GM18502 (cell line): ENCODE results near the gene CFAP99.
A peak's percentile ranks its signal among the peaks of the same experiment; 100 is the strongest.
"Not testable (repeated sequence)": the region's sequence is repeated elsewhere in the genome, so short reads cannot be mapped to it uniquely, and the experiment has no call there.

Source experiments
- ATAC-seq: cut with Tn5 transposase; IDR thresholded peaks from one replicate; pipeline ENCODE4 v1.9.1; 2021; ENCODE audit warnings: mild to moderate bottlenecking; ENCODE audit not compliant: unreplicated experiment, poor library complexity

CFAP99 gene

DNA sequence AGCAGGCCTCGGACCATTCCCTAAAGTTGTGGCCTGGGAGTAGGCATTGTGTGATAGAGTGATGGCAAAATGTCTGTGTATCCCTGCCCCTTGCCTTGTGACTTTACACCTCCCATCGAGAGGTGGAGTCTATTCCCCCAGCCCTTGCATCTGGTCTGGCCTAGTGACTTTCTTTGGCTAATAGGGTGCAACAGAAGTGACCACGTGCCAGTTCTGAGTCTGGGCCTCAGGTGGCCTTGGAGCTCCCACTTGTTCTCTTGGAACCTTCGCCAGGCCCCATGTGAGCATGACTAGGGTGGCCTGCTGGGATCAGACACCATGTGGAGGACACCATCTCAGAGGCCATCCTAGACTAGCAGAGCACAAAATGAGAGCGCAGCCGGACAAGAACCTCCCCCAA, 46.3 kb downstream of the CFAP99 start:
- ATAC-seq: no peak

GRCh38 chr4:2465544-2465943, 46.8 kb downstream of the CFAP99 start:
- not testable (repeated sequence) for ATAC-seq

DNA sequence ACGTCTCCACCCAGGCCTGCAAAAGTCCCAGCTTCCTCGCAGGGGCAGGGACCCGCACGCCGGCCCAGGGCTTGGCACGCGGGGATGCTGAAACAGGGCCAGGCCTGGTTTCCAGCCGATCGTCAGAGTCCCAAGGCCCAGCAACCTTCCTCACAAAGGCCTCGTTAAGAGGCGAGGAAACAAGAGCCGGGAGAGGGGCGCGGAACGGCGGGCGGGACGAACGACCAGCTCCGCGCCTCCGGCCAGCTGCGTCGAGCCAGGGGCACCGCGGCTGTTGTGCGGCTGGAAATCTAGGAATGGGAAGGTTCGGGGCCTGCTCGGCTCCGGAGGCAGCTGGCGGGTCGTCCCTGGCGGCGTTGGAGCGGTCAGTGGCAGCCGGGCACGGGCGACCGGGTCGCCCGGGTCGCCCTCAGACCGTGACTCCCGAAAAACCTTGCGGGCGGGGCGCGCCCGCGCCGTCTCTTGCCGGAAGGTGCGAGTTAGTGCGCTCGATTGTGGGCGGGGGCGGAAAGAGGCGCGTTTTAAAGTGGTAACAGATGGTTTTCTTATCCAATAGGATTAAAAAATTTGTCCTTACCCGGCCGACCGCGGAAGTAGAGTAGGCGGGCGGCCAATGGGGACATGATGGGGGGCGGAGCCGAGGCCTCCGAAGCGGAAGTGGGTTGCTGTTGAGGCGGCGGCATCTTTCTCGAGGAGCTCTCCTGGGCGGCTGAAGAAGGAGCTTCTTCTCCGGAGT, 49.9 kb downstream of the CFAP99 start, which contains the start of gene RNF4:
RNF4 (plus strand) TSS at position 651 of the 736 bp plus-strand sequence. CDS start 21,388 bp downstream, outside the sequence.
- peak; percentile 82 for ATAC-seq

DNA sequence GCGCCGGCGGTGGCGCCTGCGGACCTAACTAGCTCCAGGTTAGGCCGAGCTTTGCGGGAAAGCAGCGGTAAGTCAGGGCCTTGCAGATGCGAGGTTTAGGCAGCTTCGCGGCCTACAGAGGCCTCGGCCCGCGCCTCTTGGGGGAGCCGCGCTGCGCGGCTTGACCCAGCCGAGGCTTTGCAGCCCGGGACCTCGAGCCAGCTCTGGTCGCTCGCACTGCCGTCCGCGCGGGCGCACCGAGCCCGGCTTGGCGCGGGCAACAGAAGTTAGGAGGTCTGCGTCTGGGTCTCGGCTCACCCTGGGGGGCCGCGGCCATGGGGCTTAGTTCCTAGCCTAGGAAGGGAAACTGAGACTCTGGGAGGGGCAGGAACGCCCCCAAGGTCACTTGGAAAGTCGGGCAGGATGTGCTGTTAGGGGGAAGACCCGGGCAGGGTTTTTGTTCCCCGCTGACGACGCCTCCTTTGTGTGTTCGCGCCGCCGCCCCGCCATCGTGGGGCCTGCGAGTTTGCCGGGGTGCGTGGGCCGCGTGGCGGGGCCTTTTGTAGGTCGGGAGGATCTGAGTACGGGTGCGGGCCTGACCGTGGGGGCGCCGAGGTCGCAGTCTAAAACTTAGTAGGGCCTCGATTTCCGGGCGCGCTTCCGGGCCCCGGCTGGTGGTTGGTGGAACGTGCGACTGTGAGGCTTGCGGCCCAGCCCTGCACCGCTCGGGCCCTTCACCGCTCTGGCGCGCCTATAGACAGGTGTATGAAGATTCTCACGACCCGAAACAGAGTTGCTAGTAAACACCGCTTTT, 50.6 kb downstream of the CFAP99 start:
- peak; percentile 49 for ATAC-seq

DNA sequence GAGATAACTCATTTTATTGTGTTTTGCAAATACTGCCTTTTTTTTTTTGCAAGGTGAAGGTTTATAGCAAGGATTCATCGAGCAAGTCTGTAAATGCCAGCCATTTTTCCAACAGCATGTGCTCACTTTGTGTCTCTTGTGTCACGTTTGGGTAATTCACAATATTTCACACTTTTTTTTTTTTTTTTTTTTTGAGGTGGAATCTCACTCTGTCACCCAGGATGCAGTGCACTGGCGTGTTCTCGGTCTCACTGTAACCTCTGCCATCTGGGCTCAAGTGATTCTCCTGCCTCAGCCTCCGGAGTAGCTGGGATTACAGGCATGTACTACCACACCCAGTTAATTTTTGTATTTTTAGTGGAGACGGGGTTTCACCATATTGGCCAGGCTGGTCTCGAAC, 52.0 kb downstream of the CFAP99 start:
- no peak for ATAC-seq

GRCh38 chr4:2472187-2472586, 53.4 kb downstream of the CFAP99 start:
- no peak for ATAC-seq

GRCh38 chr4:2478229-2478628, 59.5 kb downstream of the CFAP99 start:
- ATAC-seq: no peak

DNA sequence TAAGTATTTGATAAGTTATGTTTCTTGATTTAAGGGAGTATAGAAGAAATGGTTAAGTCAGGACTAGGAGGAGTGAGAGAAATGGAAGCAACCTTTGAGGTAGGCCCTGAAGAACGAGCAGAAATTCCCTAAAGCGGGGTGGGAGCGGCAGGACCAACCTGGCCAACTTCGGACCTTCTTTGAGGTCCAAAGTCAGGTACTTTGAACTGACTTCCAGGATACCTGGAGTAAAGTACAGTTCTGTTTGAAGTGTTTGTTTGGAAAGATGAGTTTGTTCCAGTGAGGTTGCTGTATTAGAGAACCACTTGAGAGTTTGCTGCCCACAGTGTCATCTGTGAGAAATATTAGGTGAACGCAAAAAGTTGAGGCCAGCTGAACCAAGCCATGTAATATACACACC, 61.9 kb downstream of the CFAP99 start:
- no peak for ATAC-seq

DNA sequence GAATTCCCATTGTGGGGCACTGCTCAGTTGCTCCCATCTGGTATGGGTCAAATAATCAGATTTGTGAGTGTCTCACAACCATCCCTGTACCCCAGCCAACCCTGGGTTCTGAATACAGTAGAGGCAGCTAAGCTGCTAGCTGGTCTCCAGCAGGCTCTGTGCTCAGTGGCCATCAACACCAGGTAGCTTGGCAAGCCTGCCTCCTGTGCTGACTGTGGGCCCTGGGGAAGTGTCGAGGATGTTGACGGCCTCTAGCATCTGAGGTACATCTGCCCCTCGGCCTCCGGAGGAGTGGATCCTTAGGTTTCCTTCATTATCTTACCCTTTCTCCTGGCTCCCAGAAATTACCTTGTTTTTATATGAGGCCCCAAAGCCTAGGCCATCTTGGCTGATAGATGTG, 63.4 kb downstream of the CFAP99 start:
- no peak for ATAC-seq

DNA sequence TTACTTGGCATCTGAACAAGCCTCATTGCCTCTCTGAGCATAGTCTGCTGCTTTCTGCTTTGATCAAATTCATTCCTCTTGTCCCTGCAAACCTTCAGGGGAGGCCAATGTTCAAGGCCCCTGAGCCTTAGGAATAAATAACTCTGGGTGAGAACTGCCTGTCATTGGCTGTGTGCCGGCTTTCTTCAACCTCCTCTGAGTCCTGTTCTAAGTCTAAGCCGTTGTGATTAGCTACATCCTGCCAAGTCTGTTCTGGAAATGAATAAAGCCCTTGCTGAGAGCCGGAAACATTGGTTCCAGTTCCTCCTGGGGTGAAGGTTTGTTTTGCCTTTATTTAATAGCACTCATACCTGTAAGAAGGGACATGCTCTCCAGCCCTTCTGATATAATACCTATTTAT, 63.9 kb downstream of the CFAP99 start:
- peak; percentile 47 for ATAC-seq

GRCh38 chr4:2483237-2483636, 64.5 kb downstream of the CFAP99 start:
- no peak for ATAC-seq

- ATAC-seq: no peak
Measured at GRCh38 chr4:2484185-2484584, 65.4 kb downstream of the CFAP99 start.

DNA sequence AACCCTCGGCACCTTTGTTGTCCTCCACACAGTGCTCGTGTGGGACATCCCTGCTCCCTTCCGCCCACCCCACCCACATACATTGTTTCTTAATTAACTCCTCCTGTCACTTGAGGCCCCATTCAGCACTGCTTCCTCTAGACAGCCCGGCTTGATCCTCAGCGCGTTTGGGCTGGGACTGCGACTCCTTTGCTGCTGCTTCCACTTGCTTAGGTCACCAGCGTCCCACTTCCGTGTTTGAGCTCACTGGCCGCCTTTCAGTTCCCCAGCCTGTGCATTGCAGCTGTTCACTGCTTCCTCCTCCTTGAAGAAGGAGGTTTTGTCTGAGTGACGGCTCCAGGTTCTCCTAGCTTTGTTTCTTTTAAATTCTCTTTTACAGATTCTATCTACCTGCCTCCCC, 66.2 kb downstream of the CFAP99 start:
- ATAC-seq: peak; percentile 79

DNA sequence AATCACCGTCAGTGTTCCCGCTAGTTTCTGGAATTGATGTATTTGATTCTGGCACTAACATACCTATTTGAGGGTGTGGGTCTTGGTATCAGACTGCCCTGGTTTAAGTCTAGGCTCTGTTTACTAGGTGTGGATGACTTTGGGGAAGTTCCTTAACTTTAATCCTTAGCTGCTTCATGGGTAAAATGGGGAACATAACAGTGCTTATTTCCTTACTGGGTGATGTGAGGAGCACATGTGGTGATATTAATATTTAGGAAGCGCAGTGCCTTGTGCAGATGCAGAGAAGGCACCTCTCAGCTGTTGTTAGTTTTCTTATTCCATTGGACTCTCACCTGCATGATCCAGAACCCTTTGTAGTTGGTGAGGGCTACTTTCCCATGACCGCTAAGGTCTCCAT, 67.2 kb downstream of the CFAP99 start:
- no peak for ATAC-seq

DNA sequence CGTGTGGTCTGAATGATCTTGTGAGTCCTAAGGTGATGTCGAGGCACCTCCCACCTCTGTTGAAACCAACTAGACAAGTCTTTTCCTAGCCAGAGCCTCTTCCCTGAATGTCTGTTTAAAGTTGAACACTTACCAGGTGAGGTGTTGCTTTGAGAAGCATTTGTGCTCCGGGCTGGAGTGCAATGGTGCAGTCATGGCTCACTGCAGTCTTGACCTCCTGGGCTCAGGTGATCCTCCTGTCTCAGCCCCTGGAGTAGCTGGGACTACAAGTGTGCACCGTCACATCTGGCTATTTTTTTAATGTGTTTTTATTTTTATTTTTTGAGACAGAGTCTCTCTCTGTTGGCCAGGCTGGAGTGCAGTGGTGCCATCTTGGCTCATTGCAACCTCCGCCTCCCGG, 68.2 kb downstream of the CFAP99 start:
- ATAC-seq: no peak

DNA sequence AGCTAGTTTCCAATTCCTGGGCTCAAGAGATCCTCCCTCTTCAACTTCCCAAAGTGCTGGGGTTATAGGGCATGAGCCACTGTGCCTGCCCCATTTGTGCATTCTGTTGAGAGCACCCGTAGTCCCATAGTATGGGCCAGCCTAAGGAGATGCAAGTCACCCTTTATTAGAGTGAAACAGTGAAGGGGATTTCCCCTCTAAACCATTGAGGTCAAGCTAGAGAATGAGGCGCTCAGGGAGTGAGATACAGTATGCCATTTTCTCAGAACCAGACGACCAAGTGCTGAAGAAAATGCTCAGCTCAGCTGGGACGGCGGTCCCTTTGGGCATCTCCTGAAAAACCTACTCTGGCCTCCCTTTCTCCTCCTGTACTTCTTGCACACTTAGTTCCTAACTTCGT, 68.9 kb downstream of the CFAP99 start:
- ATAC-seq: peak; percentile 60

DNA sequence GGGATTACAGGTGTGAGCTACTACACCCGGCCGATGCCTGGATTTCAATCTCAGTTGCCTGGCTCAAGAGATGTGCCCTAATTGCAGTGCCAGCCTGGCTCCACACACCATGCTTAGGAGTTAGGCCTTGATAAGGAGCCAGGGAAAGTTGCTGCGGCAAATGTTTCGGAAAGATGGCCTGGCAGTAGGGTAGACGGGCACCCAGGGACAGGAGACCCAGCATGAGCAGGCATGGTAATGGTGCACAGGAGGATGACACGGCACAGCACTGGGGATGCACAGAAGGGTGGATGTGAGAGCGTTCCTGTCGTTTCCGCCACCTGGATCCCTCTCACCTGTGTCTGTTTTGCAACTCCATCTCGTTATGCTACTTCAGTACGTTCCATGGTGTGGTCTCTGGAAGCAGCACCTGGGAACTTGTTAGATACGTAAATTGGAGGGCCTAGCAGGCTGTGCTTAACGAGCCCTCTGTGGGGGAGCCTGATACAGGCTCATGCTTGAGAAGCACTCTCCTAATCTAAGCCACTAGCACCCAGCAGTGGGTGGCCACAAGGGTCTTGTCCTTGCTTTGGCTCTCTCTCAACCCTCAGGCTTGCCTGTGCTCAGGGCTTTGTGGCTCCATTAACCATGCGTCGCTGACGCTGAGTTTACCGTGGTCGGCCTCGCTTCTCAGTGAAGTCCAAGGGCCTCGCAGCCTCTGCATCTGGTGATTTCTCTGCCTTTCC, 70.5 kb downstream of the CFAP99 start:
- ATAC-seq: no peak

DNA sequence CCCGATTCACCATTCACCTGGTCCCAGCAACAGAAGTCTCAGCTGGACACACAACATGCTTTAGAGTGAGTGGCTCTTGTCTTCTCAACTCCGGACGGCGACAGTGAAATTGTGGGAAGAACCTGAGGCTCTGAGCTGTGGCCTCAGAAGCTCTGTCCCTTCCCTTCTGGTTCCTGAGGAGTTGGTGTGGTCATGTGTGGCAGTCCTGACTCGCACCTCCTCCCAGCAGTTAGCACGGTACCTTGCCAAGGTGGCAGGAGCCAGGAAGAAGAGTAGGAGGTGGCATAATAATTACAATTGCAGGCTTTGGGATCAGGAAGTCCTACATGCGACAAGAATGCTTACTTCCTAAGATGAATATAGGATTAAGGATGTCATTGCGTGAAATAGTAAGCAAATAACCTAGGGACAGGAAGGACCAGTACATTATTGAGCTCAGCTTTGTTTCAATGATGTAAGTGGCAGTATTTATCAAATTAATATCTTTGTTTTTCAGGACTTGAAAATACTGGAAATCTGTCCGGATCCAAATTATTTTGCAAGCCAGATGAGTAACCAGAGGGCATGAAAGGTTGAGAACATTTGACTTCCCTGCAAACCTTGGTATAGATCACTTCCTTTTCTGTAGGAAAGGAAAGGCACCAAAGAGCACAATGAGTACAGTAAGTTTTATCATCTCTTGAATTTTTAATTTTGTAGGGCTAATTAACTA, 71.2 kb downstream of the CFAP99 start:
- ATAC-seq: no peak

GRCh38 chr4:2492970-2493369, 74.2 kb downstream of the CFAP99 start:
- ATAC-seq: no peak

- no peak for ATAC-seq
Measured at GRCh38 chr4:2494992-2495391, 76.2 kb downstream of the CFAP99 start.
